ENCODE results near the gene SIM1. TPM values are rescaled to one million over a fixed set of nuclear protein-coding genes. Genes with fewer than 3 reads are reported as not detected.
A peak's percentile ranks its signal among the peaks of the same experiment; 100 is the strongest.

SIM1 gene
- total and polyA plus RNA-seq, 4 donors: not detected

DNA sequence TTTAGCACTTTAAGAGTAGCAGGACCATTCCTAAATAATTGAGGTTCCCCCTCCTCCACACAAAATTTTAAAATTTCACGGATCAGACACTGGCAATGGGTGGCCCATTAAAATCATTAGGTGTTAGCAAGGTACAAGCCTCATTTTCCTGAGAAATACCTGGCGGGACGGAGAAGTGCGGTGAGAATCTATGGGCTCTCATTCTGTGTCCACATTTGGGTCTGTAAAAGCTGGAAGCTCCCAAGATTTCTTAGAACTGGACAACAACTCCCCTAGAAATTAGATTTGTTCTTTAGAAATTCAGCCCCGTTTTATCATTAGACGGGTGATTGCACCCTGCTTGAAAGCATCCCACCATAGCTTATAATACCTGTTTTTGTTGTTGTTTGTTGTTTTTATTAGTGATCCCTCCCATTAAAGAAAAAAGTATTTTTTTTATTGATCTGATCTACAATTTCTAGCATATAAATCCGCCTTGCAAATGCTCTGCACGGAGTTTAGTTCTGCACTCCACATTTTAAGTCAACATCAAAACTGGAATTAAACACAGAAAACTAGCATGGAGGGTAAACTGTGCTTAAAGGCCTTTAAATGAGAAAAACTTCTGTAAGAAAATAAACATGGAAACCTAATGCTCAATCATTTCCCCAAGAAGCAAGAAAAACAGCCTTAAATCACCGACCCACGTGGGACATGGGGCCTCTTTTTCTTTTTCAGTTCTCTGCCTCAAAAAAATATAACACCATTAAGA, 5.7 kb downstream of the SIM1 start:
- Histone ChIP-seq H3K4me1 (ENCODE audit: control insufficient read depth in 5 of 5, insufficient read depth in 5 of 5, low read length in 5 of 5) (peaks cover 0 to 6% (median 3%) of the 10 kb centered on the region in 5 donors), H3K27ac (ENCODE audit: low read depth in 1 of 2, low read length in 1 of 2) (no peak overlapping the region), H3K9me3 (ENCODE audit: control insufficient read depth in 4 of 4, insufficient read depth in 3 of 4, low read length in 3 of 4) (peaks cover 0 to 32% (median 0%) of the 10 kb centered on the region in 4 donors), H3K4me3 (no peak overlapping the region), H3K9ac (ENCODE audit: insufficient read depth in 1 of 2, low read length in 2 of 2) (no peak overlapping the region), H3K36me3 (ENCODE audit: control insufficient read depth in 4 of 4, insufficient read depth in 4 of 4, low read length in 4 of 4) (no peaks in the 10 kb centered on the region), H3K27me3 (ENCODE audit: control insufficient read depth in 3 of 3, insufficient read depth in 3 of 3, low read length in 2 of 3) (peaks cover 8 to 100% (median 100%) of the 10 kb centered on the region in 3 donors)
- TF ChIP-seq, protein P1, sequence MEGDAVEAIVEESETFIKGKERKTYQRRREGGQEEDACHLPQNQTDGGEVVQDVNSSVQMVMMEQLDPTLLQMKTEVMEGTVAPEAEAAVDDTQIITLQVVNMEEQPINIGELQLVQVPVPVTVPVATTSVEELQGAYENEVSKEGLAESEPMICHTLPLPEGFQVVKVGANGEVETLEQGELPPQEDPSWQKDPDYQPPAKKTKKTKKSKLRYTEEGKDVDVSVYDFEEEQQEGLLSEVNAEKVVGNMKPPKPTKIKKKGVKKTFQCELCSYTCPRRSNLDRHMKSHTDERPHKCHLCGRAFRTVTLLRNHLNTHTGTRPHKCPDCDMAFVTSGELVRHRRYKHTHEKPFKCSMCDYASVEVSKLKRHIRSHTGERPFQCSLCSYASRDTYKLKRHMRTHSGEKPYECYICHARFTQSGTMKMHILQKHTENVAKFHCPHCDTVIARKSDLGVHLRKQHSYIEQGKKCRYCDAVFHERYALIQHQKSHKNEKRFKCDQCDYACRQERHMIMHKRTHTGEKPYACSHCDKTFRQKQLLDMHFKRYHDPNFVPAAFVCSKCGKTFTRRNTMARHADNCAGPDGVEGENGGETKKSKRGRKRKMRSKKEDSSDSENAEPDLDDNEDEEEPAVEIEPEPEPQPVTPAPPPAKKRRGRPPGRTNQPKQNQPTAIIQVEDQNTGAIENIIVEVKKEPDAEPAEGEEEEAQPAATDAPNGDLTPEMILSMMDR (IDR thresholded peaks at IDR 0.05; ENCODE audit: control extremely low read depth, extremely low read depth): no peak
- DNase-seq: no peak
- WGBS, 2 donors: 15 to 19% methylated on average over 10 of the region's 10 CpGs
- ATAC-seq (ENCODE audit: insufficient read depth, low FRiP score): no peak

DNA sequence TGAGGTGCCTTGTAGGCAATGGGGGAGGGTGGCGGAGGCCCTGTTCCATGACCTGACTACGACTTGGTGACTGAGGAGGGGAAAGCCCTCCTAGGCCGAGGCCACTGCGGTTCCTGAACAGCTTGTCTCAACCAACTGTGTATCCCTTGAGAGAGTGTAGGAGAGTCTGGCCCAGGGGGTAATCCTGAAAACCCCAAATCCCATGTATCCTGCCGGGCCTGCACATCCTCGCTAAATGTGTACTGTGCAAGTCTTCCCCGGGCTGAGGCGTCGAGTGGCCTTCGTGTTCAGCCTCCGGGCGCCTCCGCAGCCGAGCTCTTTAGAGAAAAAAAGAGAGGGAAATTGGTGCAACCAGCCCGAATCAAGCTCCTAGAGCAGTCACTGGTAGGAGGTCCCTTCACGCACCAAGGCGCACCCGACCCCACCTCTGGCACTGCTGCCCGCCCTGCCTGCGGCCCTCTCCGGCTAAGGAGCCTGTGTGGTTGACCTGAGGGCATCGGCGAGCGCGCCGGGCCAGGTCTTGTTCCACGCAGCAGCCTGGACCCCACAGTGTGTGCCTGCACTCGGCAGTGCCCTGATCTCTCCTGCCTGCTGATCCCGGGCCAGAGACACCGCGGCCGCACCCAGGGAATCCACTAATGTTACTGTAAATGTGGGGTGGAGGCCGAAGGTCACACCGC, 7.3 kb downstream of the SIM1 start:
- no peak overlapping the region for H3K27ac ChIP-seq (ENCODE audit: low read depth in 1 of 2, low read length in 1 of 2)

DNA sequence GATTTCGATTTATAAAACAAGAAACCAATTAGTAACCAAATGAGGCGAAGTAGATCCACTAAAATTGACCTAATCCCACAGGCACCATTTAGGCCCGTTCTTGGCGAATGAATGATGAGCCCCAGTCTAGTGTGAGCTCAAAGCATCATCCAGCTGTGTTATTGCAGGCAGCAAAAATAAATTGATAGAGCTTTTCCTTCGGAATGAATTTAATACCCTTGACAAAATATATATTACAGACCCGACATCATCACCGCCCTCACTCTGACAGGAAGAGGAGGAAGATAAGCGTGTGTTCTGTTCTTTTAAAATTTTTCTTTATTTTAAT, 7.8 kb downstream of the SIM1 start:
- DNase-seq (no peak), ATAC-seq (ENCODE audit: insufficient read depth, low FRiP score) (no peak)
- Histone ChIP-seq H3K27me3 (ENCODE audit: control insufficient read depth in 3 of 3, insufficient read depth in 3 of 3, low read length in 2 of 3) (peaks cover 8 to 100% (median 98%) of the 10 kb centered on the region in 3 donors), H3K9ac (ENCODE audit: insufficient read depth in 1 of 2, low read length in 2 of 2) (no peak overlapping the region), H3K4me1 (ENCODE audit: control insufficient read depth in 5 of 5, insufficient read depth in 5 of 5, low read length in 5 of 5) (peaks cover 0 to 6% (median 3%) of the 10 kb centered on the region in 5 donors), H3K36me3 (ENCODE audit: control insufficient read depth in 4 of 4, insufficient read depth in 4 of 4, low read length in 4 of 4) (no peaks in the 10 kb centered on the region), H3K9me3 (ENCODE audit: control insufficient read depth in 4 of 4, insufficient read depth in 3 of 4, low read length in 3 of 4) (peaks cover 0 to 35% (median 0%) of the 10 kb centered on the region in 4 donors), H3K4me3 (no peak overlapping the region), H3K27ac (ENCODE audit: low read depth in 1 of 2, low read length in 1 of 2) (no peak overlapping the region)
- TF ChIP-seq, protein P1 (IDR thresholded peaks at IDR 0.05; ENCODE audit: control extremely low read depth, extremely low read depth): no peak
- 9 to 24% methylated on average over 8 of the region's 8 CpGs for WGBS, 2 donors

More for the DNA sequence above, 7.3 kb downstream of the SIM1 start:
- TF ChIP-seq, protein P1 (IDR thresholded peaks at IDR 0.05; ENCODE audit: control extremely low read depth, extremely low read depth): no peak
- Histone ChIP-seq H3K9me3 (ENCODE audit: control insufficient read depth in 4 of 4, insufficient read depth in 3 of 4, low read length in 3 of 4) (peaks cover 0 to 32% (median 0%) of the 10 kb centered on the region in 4 donors), H3K4me1 (ENCODE audit: control insufficient read depth in 5 of 5, insufficient read depth in 5 of 5, low read length in 5 of 5) (peaks cover 0 to 6% (median 3%) of the 10 kb centered on the region in 5 donors), H3K36me3 (ENCODE audit: control insufficient read depth in 4 of 4, insufficient read depth in 4 of 4, low read length in 4 of 4) (no peaks in the 10 kb centered on the region), H3K9ac (ENCODE audit: insufficient read depth in 1 of 2, low read length in 2 of 2) (no peak overlapping the region), H3K27me3 (ENCODE audit: control insufficient read depth in 3 of 3, insufficient read depth in 3 of 3, low read length in 2 of 3) (peaks cover 8 to 100% (median 98%) of the 10 kb centered on the region in 3 donors), H3K4me3 (no peak overlapping the region)
- ATAC-seq (ENCODE audit: insufficient read depth, low FRiP score): no peak
- 10 to 17% methylated on average over 33 to 34 of the region's 34 CpGs for WGBS, 2 donors
- DNase-seq: peak in 1 of 3 donors; percentile 19
